A673 (cell line): Measurements from ENCODE around the gene PBX1.

Experiments used
- CTCF ChIP-seq: fragments of 300-800, 200-600 bp; sonication (generic); conservative IDR thresholded peaks from 2 replicates; pipeline ENCODE4 v1.5.1; 2017; ENCODE audit warnings: low read depth, mild to moderate bottlenecking, antibody characterized with exemption, low read length, moderate library complexity, mixed read lengths
- EZH2 ChIP-seq: fragments of 200-600 bp; sonication (generic); IDR thresholded peaks from 2 replicates; pipeline ENCODE4 v1.6.1; 2017; ENCODE audit warnings: borderline replicate concordance, low read depth, mild to moderate bottlenecking, mixed read lengths, antibody characterized with exemption, low read length; ENCODE audit not compliant: poor library complexity, severe bottlenecking

GRCh38 chr1:164571333-164571732 is 12.3 kb downstream of the PBX1 start:
- TF ChIP-seq CTCF, result no peak
- TF ChIP-seq EZH2, result no peak
